ENCODE measurements around the gene CIBAR2. TPM values are rescaled to one million over a fixed set of nuclear protein-coding genes. Genes with fewer than 3 reads are reported as not detected.

Gene CIBAR2
- total RNA-seq, 4 donors from 2014 or later: not detected

DNA sequence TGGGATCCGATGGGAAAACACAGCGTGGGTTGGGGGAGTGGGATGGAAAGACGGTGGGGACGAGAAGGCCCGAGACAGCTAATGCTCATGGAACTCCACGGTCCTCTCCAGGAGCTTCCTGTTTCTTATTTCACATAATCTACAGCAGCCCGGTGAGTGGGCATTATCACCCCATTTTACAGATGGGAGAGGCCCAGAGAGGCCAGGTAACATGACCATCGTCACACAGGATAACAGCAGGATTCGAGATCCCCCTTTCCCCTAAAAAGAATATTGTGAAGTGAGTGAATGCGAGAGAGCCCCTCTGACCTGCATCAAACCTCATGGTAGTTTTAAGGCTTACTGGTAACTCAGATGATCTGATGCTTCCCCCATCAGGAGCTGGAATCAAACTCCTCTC lies 12.0 kb downstream of the CIBAR2 start:
- no peaks in the 10 kb centered on the region for H3K9me3 ChIP-seq
- DNase-seq: no peak
- H3K4me1 ChIP-seq: peaks cover 0 to 11% (median 4%) of the 10 kb centered on the region in 4 donors
- H3K36me3 ChIP-seq: no peaks in the 10 kb centered on the region
- H3K27ac ChIP-seq: no peak overlapping the region
- H3K27me3 ChIP-seq: no peaks in the 10 kb centered on the region
- H3K4me3 ChIP-seq: no peak overlapping the region
- TF ChIP-seq, protein P1, sequence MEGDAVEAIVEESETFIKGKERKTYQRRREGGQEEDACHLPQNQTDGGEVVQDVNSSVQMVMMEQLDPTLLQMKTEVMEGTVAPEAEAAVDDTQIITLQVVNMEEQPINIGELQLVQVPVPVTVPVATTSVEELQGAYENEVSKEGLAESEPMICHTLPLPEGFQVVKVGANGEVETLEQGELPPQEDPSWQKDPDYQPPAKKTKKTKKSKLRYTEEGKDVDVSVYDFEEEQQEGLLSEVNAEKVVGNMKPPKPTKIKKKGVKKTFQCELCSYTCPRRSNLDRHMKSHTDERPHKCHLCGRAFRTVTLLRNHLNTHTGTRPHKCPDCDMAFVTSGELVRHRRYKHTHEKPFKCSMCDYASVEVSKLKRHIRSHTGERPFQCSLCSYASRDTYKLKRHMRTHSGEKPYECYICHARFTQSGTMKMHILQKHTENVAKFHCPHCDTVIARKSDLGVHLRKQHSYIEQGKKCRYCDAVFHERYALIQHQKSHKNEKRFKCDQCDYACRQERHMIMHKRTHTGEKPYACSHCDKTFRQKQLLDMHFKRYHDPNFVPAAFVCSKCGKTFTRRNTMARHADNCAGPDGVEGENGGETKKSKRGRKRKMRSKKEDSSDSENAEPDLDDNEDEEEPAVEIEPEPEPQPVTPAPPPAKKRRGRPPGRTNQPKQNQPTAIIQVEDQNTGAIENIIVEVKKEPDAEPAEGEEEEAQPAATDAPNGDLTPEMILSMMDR (IDR thresholded peaks at IDR 0.05): no peak
- TF ChIP-seq POLR2A (IDR thresholded peaks at IDR 0.05): no peak

DNA sequence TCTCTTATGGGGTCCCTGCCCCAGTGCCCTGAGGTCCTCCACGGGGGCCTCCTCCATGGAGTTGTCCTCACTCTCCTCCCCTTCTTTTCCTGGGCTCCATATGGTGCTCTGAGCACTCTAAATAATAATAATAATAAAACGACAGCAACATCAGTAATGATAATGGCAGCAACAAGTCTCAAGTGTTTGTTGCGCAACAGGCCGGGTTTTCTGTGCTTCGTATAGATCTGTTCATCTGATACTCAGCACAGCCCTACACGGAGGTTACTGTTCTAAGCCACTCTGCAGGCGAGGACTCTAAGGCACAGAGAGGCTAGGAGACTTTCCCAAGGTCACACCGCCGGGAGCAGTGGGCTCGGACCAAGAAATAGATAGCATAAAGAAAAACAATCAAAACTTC lies 13.7 kb downstream of the CIBAR2 start:
- peaks cover 0 to under 1% (median 0%) of the 10 kb centered on the region in 4 donors for H3K4me1 ChIP-seq
- no peak overlapping the region for H3K27ac ChIP-seq
- TF ChIP-seq, protein P1 (IDR thresholded peaks at IDR 0.05): no peak
- TF ChIP-seq POLR2A (IDR thresholded peaks at IDR 0.05): no peak
- no peaks in the 10 kb centered on the region for H3K27me3 ChIP-seq
- H3K9me3 ChIP-seq: no peaks in the 10 kb centered on the region
- H3K4me3 ChIP-seq: no peak overlapping the region
- no peaks in the 10 kb centered on the region for H3K36me3 ChIP-seq
- DNase-seq: no peak

DNA sequence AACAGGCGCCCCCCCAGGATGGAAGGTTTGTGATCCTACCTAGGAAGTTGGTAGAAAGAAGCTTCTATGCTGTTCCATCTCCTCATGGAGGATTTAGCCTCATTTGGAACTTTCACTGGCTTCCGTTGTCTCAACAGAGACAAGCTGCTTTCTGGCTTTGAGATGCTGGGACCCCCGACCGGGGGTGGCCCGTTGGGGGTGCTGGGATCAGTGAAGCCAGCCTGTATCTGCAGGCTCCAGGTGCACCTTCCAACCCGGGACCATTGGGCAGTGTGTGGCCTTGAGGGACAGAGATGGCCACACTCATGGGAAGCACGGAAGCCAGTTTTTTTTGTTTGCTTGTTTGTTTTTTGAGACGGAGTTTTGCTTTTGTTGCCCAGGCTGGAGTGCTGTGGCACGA lies 15.4 kb downstream of the CIBAR2 start:
- Histone ChIP-seq H3K4me3 (no peak overlapping the region), H3K4me1 (no peaks in the 10 kb centered on the region), H3K9me3 (no peaks in the 10 kb centered on the region), H3K36me3 (no peaks in the 10 kb centered on the region), H3K27ac (no peak overlapping the region), H3K27me3 (no peaks in the 10 kb centered on the region)
- TF ChIP-seq POLR2A (IDR thresholded peaks at IDR 0.05): no peak
- TF ChIP-seq, protein P1 (IDR thresholded peaks at IDR 0.05): no peak
- DNase-seq: no peak

DNA sequence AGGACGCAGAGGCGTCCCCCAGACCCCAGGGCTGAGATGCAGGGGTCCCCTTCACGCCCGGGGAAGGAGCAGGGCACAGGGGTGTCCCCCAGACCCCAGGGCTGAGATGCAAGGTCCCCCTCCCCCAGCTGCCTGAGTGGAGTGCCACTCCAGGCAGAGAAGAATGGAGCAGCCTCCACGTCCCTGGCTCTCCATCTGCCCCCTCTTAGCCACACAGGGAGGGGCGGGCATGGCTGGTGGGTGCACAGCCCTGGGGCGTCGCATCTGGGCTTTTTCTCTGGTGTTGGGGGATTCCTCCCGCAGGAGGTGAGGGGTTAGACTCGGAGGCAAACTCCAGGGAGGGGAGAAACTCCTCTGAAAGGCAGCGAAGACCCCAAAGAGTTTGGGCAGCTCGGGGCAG lies 17.5 kb downstream of the CIBAR2 start:
- TF ChIP-seq, protein P1 (IDR thresholded peaks at IDR 0.05): no peak
- no peak for TF ChIP-seq POLR2A (IDR thresholded peaks at IDR 0.05)
- H3K4me3 ChIP-seq: no peak overlapping the region
- DNase-seq: no peak
- H3K27me3 ChIP-seq: no peaks in the 10 kb centered on the region
- no peaks in the 10 kb centered on the region for H3K36me3 ChIP-seq
- no peaks in the 10 kb centered on the region for H3K9me3 ChIP-seq
- peaks cover 0 to 13% (median 0%) of the 10 kb centered on the region in 4 donors for H3K4me1 ChIP-seq
- H3K27ac ChIP-seq: no peak overlapping the region

DNA sequence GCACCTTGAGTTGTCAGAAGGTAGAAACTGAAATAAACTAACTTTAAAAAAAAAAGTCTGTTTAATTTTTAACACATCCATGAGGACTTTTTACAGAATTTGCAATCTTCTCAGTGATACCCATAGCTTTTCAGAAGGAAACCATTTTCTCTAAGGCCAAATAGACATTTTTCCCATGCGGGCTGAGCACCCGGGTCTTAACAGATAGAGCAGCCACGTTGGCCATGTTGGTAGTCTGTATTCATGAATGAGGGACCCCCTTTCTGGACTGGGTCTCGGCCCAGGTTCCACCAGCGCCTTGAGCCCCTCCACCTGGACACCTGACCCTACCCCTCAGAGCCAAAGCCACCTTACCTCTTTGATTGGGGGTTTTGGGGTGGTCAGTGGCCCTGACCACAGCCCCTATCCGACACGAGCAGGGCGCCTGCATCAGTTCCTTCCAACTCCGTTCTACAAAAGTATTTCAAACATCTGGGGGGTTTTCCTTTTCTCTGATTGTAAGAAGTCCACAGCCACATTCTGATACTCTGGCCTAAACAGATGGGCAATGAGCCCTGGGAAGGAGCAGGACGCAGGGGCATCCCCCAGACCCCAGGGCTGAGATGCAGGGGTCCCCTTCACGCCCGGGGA lies 18.0 kb downstream of the CIBAR2 start:
- TF ChIP-seq, protein P1 (IDR thresholded peaks at IDR 0.05): no peak
- TF ChIP-seq POLR2A (IDR thresholded peaks at IDR 0.05): no peak

More for the DNA sequence above, 18.0 kb downstream of the CIBAR2 start:
- no peaks in the 10 kb centered on the region for H3K27me3 ChIP-seq
- no peak overlapping the region for H3K27ac ChIP-seq
- H3K4me3 ChIP-seq: no peak overlapping the region
- no peaks in the 10 kb centered on the region for H3K9me3 ChIP-seq
- peaks cover 0 to 2% (median 0%) of the 10 kb centered on the region in 3 donors for H3K36me3 ChIP-seq
- H3K4me1 ChIP-seq: peaks cover 0 to 13% (median 0%) of the 10 kb centered on the region in 4 donors
- no peak for DNase-seq

Data from Peyer's patch (tissue), 4 donors.